Umbilical cord (tissue), 2 donors: Measurements from ENCODE around the gene ACTN1. TPM values are rescaled to one million over a fixed set of nuclear protein-coding genes. Genes with fewer than 3 reads are reported as not detected.

Experiments used
- DNase-seq: peaks from one replicate; pipeline ENCODE4 v3.0.0-alpha.2; 2015; ENCODE audit warnings: low spot score
- total RNA-seq: library from RNA; depleted of rRNA; stranded (reverse); fragments of >200 nt; gene quantifications from one replicate; pipeline ENCODE4 v1.2.3, GENCODE V29; 2014; ENCODE audit warnings: low replicate concordance; ENCODE audit not compliant: insufficient read depth

Gene ACTN1
- total RNA-seq, 1 donor from 2014 or later: 456 TPM

DNA sequence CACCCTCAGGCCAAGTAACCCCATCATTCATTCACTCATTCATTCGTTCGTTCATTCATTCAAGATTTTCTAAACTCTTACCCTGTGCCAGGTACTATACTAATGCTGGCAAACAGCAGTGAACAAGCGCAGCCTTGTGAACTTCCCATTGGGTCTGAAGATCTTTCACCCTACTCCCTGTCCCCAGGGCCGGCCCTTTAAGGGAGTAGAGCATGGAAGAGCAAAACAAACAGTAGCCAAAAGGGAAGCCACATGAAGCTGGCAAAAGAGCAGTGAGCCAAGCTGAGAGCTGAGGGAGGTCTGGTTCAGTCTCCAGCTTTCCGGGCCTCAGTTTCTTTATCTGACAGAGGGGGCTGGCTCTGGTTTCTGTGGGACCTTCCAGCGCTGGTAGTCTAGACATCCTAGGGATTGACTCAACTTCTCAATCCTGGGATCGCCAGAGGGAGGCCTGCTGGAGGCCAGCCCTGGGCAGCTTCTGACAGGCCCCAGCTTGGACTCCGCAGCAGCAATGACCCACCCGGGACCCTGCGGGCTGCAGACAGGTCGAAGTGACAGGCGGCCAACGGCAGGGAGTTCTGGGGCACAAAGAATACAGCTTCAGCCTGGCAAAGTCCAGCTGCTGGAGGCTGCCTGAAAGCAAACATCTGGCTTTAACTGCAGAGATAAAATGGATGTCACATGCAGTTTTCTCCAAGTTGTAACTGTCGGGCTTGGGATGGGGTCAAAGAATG, 27.1 kb downstream of the ACTN1 start:
- DNase-seq: no peak

DNA sequence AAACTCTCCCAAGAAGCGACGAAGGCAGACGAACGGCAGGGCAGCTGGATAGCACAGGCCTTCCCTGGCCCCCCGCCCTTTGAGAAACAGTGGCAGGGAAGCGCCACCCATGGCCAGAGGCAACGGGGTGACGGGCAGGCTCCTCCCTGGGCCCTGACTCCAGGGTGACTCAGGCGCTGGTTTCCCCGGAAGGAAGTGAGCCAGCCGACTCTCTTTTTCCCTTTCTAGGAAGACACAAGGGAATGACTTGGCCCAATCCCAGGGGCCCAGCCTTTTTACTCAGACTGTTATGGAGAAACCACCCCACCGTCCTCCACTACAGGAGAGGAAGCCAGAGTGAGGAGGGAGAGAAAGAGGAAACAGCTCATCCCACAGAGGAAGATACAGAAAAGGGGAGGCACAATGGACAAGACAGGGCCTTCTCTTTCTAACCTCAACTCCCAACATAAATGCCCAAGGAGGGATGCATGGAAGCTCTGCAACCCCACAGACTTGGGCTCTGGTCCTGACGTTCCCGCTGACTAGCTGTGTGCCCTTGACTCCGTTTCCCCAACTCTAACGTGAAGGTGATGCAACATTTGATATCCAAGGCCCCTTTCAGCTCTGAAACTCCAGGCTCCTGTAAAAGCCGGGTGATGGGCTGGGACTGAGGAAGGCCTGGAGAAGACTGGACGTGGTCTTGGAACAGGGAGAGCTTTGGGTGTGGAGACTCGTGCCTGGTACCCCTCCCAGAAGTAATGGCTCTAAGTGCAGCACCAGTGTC, 27.9 kb downstream of the ACTN1 start:
- DNase-seq: peak; percentile 76

DNA sequence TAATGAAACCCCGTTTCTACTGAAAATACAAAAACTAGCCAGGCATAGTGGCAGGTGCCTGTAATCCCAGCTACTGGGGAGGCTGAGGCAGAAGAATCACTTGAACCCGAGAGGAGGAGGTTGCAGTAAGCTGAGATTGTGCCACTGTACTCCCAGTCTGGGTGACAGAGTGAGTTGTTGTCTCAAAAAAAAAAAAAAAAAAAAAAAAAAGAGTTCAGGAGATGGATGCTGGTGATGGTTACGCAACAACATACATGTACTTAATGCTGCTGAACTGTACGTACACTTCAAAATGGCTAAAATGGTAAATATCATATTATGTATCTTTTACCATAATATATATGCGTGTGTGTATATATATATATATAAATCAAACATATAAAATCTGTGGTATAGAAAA, 29.0 kb downstream of the ACTN1 start:
- DNase-seq: no peak

GRCh38 chr14:68949601-68949965, 29.5 kb downstream of the ACTN1 start:
- no peak for DNase-seq

DNA sequence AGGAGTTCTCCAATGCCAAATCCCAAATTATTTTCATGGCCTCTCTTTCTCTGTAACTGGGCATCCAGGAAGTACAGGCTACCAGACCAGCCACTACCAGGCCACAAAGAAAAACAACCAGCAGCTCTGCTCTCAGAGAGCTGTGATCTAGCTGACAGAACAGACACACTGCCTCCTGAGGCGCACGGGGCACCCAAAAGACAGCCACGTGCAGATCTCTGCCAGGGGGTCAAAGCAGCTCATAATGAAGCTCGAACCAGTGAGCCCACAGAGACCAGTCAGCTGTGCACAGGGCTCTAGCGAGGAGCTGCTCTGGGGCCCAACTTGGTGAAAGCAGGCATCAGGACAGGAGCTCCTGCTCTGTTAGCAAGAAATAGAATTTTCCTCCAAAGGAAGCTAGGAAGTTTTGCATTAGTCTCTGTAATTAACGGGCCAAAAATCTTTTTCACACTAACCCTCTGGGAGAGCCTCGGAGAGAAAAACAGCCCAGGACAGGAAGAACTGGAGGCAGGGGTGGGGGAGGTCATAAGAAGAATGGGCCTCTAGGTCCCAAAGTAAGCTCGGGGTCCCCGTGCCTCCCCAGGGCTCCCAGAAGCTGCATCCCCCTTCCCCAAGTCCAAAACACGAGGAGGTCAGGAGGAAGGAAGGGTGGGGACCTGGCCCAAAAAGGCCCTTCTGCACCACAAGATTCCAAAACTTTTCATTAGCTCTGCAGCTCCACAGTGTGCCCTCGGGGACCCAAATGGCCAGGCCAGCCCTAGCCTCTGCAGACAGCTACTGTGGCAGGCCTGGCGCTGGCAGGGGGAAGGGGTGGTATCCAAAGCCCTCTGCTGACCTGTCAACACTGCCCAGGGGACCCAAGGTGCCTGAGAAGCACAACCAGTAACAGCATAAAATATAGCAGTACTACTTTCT, 30.2 kb downstream of the ACTN1 start:
- no peak for DNase-seq

DNA sequence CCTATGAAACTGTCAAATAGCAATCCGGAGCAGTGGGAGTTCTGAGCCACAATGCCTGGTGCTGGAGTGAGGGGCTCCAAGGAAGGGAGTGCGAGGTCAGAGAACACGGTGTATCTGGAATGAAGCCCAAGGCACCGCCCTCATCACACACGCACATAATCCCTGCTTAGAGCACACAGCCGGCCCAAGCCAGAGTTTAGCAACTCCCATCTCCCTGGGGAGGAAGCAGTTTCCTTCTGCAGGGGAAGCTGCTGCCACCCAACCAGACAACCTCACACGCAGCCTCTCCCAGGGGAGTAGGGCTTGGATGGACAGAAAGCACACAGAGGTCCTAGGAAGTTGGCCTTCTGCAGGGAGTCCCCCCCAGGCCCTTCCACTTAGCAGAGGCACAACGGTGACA, 31.3 kb downstream of the ACTN1 start:
- DNase-seq: peak; percentile 66

GRCh38 chr14:68946489-68946822, 32.6 kb downstream of the ACTN1 start:
- DNase-seq: no peak

DNA sequence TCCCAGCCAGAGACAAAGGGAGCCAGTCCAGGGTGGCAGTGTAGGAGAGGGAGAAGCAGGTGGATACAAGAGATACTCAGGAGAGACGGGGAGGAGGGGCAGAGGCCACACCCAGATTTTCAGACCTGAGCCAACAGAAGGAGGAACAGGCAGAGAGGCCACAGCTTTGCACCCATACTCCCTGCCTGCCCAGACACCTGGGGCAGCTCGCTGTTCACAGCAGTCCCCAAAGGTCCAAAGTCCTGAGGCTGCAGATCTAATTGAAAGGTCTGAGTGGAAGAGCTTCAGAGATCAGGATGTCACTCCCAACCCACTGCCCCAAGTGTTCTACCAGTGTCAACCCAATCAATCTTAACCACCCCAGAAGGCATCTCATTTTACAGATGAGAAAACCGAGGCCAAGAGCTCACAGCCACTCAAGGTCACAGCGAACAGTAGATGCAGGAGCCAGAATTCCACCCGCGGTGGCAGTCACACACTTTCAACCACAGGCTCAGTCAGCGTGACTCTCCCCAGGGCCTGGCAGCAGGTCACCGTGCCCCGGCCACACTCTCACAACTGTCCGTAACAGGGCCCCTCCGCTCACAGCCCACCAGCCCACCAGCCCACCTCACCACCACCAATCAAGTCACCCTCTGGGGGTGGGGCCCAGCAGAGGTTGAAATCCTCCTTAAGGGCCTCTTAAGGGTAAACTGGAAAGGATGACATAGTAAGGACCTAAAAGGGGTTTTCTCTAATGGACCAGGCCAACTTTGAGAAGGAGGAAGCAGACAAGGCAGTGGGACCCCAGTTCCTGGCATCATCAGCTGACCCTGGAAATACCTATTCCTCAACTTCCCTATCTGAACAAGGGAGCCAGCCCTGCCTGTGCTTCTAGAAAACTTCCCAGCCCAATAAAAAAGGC, 33.3 kb downstream of the ACTN1 start:
- DNase-seq: no peak

DNA sequence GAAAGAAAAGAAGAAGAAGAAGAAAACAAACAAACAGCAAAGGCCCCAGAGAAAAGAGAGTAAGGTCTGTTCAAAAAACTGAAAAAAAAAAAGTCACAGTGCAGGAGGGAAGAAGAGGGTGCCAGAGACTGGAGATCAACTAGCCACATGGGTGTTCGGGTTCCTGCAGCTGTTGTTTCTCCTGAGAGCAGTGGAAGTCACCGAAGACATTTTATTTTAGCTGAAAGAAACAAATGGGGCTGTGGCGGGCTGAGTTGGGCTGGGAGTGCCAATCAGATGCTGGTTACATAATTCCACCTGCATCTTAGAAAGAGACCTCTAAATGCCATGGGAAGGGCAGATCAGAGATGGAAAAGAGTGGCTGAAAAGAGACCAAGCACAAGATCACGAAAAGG, 33.9 kb downstream of the ACTN1 start:
- no peak for DNase-seq

GRCh38 chr14:68944162-68944561, 34.9 kb downstream of the ACTN1 start:
- no peak for DNase-seq

GRCh38 chr14:68943107-68943506, 36.0 kb downstream of the ACTN1 start:
- DNase-seq: no peak

DNA sequence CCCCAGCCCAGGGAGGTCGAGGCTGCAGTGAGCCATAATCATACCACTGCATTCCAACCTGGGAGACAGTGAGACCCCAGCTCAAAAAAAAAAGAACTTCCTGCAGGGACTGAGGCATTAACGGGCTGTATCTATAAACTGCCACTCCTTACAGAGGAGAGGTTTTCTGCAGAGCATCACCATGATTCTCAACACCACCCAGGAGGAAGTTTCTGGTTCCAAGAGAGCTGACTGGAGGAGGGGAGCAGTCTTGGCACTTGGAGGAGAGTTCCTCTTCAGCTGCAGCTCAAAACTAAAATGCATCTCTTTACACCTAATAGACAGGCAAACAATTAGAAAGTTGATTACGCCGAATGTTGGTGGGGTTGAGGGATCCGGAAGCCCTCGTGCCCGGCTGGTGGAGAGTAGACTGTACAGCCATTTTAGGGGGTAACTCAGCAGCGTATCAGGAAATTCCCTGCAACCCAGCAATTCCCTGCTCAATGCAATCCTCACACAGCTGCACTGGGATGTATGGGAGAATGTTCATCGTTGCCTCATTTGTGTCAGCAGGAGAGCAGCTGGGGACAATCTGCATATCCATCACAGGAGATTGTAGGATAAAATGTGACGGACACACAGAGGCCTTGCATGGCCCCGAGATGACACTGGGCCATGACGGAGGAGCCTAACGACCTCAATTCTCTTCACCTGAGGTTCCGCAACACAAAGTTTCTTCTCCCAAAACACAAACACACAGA, 36.6 kb downstream of the ACTN1 start:
- no peak for DNase-seq

GRCh38 chr14:68941820-68942219, 37.3 kb downstream of the ACTN1 start:
- peak; percentile 83 for DNase-seq

DNA sequence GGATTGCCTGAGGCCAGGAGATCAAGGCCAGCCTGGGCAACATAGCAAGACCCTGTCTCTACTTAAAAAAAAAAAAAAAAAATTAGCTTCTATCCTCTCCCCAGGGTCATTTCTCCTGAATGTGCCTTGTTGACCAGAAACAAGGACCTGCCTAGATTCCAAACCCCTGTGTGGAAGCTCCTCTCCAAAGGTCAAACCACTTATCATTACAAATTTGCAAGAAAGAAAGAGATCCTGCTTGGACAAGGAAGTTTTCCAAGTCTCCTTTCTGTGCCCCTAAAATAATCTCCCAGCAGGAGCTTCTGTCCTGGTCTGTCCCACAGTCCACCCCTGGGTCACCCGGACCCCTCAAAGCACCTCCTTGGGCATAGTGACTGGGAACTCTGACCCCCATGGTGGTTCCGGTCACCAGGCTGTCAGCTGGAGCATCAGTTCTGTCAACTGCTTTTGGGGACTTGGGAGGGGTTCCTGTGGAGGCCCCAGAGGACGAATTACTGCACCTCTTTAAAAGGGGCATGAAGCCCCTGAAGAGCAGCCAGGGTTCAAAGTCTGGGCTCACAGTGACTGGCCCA, 38.4 kb downstream of the ACTN1 start:
- DNase-seq: no peak

- DNase-seq: peak; percentile 94
Observed at GRCh38 chr14:68939893-68940613, 39.0 kb downstream of the ACTN1 start.

DNA sequence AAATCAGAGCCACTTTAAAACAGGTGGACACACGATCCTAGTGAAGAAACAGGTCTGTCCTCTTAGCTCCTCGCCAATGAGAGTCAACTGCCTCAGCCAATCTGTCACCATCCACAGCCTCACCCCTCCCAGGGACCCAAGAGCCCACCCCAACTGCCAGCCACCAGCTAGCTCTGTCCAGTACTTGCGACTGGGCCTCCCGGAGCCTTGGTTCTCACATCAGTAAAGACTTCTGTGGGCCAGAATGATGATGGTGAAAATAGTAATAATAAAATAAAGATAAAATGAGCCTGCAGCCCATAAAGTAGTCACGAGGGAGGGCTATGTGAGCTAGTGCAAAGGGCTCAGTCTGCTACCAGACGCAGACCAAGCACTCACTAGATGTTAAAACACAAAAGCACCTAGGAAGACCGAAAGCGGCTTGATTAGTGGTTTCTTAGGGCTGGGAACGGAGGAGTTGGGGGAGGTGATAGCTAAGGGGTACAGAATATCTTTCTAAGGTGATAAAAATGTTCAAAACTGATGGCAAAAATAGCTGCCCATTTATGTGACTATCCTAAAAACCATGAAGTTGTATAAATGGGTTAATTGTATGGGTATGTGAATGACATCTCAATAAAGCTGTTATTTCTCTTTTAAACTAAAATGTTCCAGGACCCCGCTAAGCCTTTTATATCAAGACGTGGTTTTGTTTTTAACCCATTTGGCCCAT, 39.8 kb downstream of the ACTN1 start:
- DNase-seq: peak; percentile 48

DNA sequence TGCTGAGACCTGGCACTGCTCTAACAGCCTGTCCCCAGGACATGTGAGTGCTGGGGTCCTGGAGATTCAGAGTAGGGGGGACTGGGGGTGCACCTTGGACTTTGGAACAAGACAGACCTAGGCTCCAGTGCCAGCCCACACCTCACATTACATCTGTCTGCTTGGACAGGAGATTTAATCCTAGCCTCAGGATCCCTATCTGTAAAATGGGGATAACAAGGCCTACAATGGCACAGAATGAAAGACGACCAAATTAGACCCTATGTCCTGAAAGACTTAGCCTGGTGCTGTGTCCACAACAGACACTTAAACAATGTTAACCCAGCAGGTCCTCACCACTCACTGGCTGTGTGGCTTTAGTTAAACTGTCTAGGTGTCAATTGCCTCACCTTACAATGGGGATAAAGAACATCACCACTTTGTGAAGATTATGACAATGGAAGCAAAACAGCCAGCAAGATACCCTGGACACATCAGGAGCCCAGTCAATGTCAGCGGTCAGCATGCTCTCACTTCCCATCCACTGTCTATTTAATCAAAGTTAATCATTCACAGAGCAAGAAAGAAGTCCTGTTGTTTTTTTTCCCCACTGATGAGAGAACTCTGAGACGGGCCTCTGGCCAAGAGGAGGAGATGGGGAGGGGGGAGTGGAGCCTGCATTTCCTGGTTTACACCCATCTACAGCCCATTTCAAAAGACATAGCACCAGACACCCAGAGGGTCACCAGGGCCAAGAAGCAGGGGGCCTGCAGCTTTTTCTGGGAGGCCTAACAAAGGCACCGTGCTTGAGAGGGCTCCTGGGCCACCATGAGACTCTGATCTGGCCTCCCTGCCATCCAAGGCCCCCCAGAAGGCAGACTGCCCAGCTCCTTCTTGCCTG, 40.6 kb downstream of the ACTN1 start:
- peak; percentile 76 for DNase-seq
